Measurements from ENCODE around the gene SERPINB11. TPM values are rescaled to one million over a fixed set of nuclear protein-coding genes. Genes with fewer than 3 reads are reported as not detected.

The SERPINB11 gene
- total RNA-seq, 1 donor from 2014 or later = not detected

Other genes starting within 250 kb of the SERPINB11 start
- gene SERPINB5, start 226.0 kb upstream of the SERPINB11 start, total RNA-seq = 0.13 to 0.22 TPM (median 0.18 TPM) in 3 replicates
- gene SERPINB12, start 160.6 kb upstream of the SERPINB11 start, total RNA-seq = not detected in 3 replicates
- gene SERPINB13, start 115.6 kb upstream of the SERPINB11 start, total RNA-seq = 0.27 to 0.77 TPM (median 0.38 TPM) in 3 replicates
- gene SERPINB4, start 58.7 kb upstream of the SERPINB11 start, total RNA-seq = not detected in 3 replicates
- gene SERPINB3, start 41.1 kb upstream of the SERPINB11 start, total RNA-seq = not detected in 3 replicates
- 0.40 to 0.68 TPM (median 0.51 TPM) in 3 replicates for gene SERPINB7, start 72.5 kb downstream of the SERPINB11 start, total RNA-seq
- 1.00 to 1.4 TPM (median 1.2 TPM) in 3 replicates for gene SERPINB2, start 184.7 kb downstream of the SERPINB11 start, total RNA-seq
- not detected in 3 replicates for gene SERPINB10, start 205.0 kb downstream of the SERPINB11 start, total RNA-seq
- gene HMSD, start 246.3 kb downstream of the SERPINB11 start, total RNA-seq = 2.7 to 7.2 TPM (median 3.5 TPM) in 3 replicates